ENCODE measurements around the gene SPOCK1.

GRCh38 chr5:137506296-137506695 lies 7.2 kb upstream of the SPOCK1 start:
- TF ChIP-seq CTCF (IDR thresholded peaks at IDR 0.05; ENCODE audit: borderline replicate concordance, extremely low read depth, low read length, poor library complexity, severe bottlenecking) = no peak
- TF ChIP-seq EZH2 (IDR thresholded peaks at IDR 0.05; ENCODE audit: borderline replicate concordance, low read depth, low read length, severe bottlenecking) = no peak
